Calu3 (cell line): ENCODE results near the gene TVP23A. TPM values are rescaled to one million over a fixed set of nuclear protein-coding genes. Genes with fewer than 3 reads are reported as not detected.

Experiments
- BruUV-seq: library from RNA; stranded (reverse); fragments of 400-500 nt; replicated peaks from 2 replicates; lab custom pipeline; 2021; lab: Mats Ljungman, UMichigan
- CTCF ChIA-PET: fragments of 300-600 bp; sonication (Branson Sonifier 250); formaldehyde crosslinking; loops from one replicate; lab custom pipeline; 2022; ENCODE audit warnings: antibody characterized with exemption; lab: Charles Lee
- DNase-seq: peaks from one replicate; pipeline ENCODE4 v3.0.0; 2022
- H3K27ac Mint-ChIP-seq: one replicate; pipeline ENCODE4 v1.8.0; 2022; ENCODE audit warnings: mixed read lengths; ENCODE audit not compliant: unreplicated experiment
- H3K27me3 Mint-ChIP-seq: one replicate; pipeline ENCODE4 v1.8.0; 2022; ENCODE audit warnings: mixed read lengths; ENCODE audit not compliant: unreplicated experiment
- H3K36me3 Mint-ChIP-seq: one replicate; pipeline ENCODE4 v1.8.0; 2022; ENCODE audit warnings: mild to moderate bottlenecking, moderate library complexity, mixed read lengths; ENCODE audit not compliant: insufficient read depth, unreplicated experiment
- H3K4me1 Mint-ChIP-seq: one replicate; pipeline ENCODE4 v1.8.0; 2022; ENCODE audit warnings: mild to moderate bottlenecking, low read depth, mixed read lengths; ENCODE audit not compliant: unreplicated experiment
- H3K4me3 Mint-ChIP-seq: one replicate; pipeline ENCODE4 v1.8.0; 2022; ENCODE audit warnings: mild to moderate bottlenecking, low read depth, moderate library complexity, mixed read lengths; ENCODE audit not compliant: unreplicated experiment
- H3K9me3 Mint-ChIP-seq: one replicate; pipeline ENCODE4 v1.8.0; 2022; ENCODE audit warnings: low read depth, mixed read lengths; ENCODE audit not compliant: unreplicated experiment
- CTCF ChIP-seq: fragments of 200-600 bp; IDR thresholded peaks from one replicate; pipeline ENCODE4 v1.8.0; 2022; ENCODE audit warnings: antibody characterized with exemption; ENCODE audit not compliant: unreplicated experiment
- intact Hi-C: fragments of 100-400 bp; cut with micrococcal nuclease; formaldehyde crosslinking; loops from one replicate; pipeline ENCODE4 v1.10.0; 2022; ENCODE audit not compliant: unreplicated experiment
- total RNA-seq: library from RNA; stranded (reverse); gene quantifications from 2 replicates; pipeline ENCODE4 v1.2.3, GENCODE V29; 2022

Gene TVP23A
- total RNA-seq, 1 experiment from 2014 or later = 0.21 TPM

GRCh38 chr16:10751291-10751697 is 67.3 kb downstream of the TVP23A start:
- Mint-ChIP-seq H3K4me3 (no peak overlapping the region), H3K9me3 (no peaks in the 10 kb centered on the region), H3K36me3 (peaks cover 19% of the 10 kb centered on the region), H3K27ac (no peak overlapping the region), H3K4me1 (peaks cover 7% of the 10 kb centered on the region), H3K27me3 (no peaks in the 10 kb centered on the region)
- intact Hi-C loops = no loop called here
- TF ChIP-seq CTCF = no peak
- BruUV-seq = no TSS peak
- CTCF ChIA-PET = no interaction called here
- DNase-seq = no peak

- H3K4me3 Mint-ChIP-seq = no peak overlapping the region
- no TSS peak for BruUV-seq
- intact Hi-C loops = no loop called here
- no peaks in the 10 kb centered on the region for H3K9me3 Mint-ChIP-seq
- H3K27ac Mint-ChIP-seq = no peak overlapping the region
- CTCF ChIA-PET = no interaction called here
- no peak for DNase-seq
- peaks cover 7% of the 10 kb centered on the region for H3K4me1 Mint-ChIP-seq
- H3K36me3 Mint-ChIP-seq = peaks cover 16% of the 10 kb centered on the region
- TF ChIP-seq CTCF = no peak
- no peaks in the 10 kb centered on the region for H3K27me3 Mint-ChIP-seq
These were observed 67.8 kb downstream of the TVP23A start for GRCh38 chr16:10750793-10751192.

GRCh38 chr16:10745841-10746240 is 72.8 kb downstream of the TVP23A start:
- no peaks in the 10 kb centered on the region for H3K9me3 Mint-ChIP-seq
- no peak overlapping the region for H3K27ac Mint-ChIP-seq
- intact Hi-C loops = loop anchor here (2.0 kb wide), 2 partner anchors 133 to 173 kb away; no protein-coding TSS in a partner anchor
- H3K4me1 Mint-ChIP-seq = peaks cover 31% of the 10 kb centered on the region
- H3K4me3 Mint-ChIP-seq = no peak overlapping the region
- peaks cover 23% of the 10 kb centered on the region for H3K36me3 Mint-ChIP-seq
- no TSS peak for BruUV-seq
- CTCF ChIA-PET = no interaction called here
- TF ChIP-seq CTCF = no peak
- no peak for DNase-seq
- no peaks in the 10 kb centered on the region for H3K27me3 Mint-ChIP-seq

DNA sequence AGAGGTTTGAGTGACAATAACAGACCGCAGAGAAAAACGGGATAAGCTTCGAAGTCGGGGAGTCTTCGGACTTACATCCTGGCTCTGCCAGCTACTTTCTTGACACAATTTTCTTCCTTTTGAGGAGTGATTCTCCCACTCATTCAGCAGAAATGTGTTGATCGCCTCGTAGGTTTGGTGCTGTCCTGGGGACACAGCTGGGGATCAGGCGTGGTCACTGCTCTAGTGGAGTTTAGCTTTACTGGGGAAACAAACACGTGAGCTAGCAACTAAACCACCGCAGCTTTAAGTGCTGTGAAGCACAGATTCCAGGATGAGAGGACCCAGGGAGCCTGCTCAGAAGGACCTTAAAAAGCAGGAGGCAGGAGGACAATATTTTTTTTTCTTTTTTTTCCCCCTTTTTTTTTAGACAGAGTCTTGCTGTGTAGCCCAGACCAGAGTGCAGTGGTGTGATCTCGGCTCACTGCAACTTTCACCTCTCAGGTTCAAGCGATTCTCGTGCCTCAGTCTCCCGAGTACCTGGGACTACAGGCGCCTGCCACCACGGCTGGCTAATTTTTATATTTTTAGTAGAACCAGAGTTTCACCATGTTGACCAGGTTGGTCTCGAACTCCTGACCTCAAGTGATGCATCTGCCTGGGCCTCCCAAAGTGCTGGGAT is 74.1 kb downstream of the TVP23A start:
- no peaks in the 10 kb centered on the region for H3K9me3 Mint-ChIP-seq
- H3K27ac Mint-ChIP-seq = peak overlapping the region; percentile 96
- TSS peak; percentile 82 for BruUV-seq
- peaks cover 42% of the 10 kb centered on the region for H3K4me1 Mint-ChIP-seq
- no peak for DNase-seq
- peaks cover 21% of the 10 kb centered on the region for H3K36me3 Mint-ChIP-seq
- TF ChIP-seq CTCF = no peak
- no peaks in the 10 kb centered on the region for H3K27me3 Mint-ChIP-seq
- CTCF ChIA-PET = interaction anchor here (0.6 to 2.1 kb wide), 9 partner anchors 21 to 377 kb away, joined by 3 to 11 read pairs (median 5); partner anchors contain the start of genes DEXI and EMP2
- intact Hi-C loops = loop anchor here (2.0 kb wide), 2 partner anchors 134 to 174 kb away; no protein-coding TSS in a partner anchor
- H3K4me3 Mint-ChIP-seq = peak overlapping the region; percentile 92
